Dermis blood vessel endothelial cell (primary cell): Measurements from ENCODE around the gene TPP1. TPM values are rescaled to one million over a fixed set of nuclear protein-coding genes. Genes with fewer than 3 reads are reported as not detected.

ENCODE experiments used
- DNase-seq: peaks from one replicate; pipeline ENCODE4 v3.0.0; 2010
- total RNA-seq: library from RNA; depleted of rRNA; stranded (reverse); fragments of >200 nt; gene quantifications from 2 replicates; pipeline ENCODE4 v1.2.3, GENCODE V29; 2014

TPP1 gene
- total RNA-seq, 1 donor from 2014 or later = 137 TPM

DNA sequence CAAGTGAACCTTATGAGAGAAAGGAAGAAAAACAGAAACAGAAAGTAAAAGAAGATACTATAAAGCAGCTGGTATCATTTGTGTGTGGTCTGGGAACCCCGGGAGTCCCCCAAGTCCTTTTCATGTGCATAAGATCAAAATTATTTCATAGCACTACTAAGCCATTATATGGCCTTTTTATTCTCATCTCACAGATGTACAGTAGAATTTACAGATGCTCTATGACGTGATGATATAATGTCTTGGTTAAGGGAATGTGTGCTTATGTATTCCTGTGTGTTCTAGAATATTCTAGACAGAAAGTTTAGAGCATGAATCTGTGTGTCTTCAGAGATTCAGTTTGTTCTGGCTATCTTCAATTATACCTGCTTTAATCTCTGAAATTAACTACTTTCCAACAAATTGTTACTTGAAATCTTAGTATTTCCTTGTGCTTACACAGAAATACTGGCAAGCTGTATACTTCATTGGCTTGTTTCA is 8.6 kb upstream of the TPP1 start:
- no peak for DNase-seq

DNA sequence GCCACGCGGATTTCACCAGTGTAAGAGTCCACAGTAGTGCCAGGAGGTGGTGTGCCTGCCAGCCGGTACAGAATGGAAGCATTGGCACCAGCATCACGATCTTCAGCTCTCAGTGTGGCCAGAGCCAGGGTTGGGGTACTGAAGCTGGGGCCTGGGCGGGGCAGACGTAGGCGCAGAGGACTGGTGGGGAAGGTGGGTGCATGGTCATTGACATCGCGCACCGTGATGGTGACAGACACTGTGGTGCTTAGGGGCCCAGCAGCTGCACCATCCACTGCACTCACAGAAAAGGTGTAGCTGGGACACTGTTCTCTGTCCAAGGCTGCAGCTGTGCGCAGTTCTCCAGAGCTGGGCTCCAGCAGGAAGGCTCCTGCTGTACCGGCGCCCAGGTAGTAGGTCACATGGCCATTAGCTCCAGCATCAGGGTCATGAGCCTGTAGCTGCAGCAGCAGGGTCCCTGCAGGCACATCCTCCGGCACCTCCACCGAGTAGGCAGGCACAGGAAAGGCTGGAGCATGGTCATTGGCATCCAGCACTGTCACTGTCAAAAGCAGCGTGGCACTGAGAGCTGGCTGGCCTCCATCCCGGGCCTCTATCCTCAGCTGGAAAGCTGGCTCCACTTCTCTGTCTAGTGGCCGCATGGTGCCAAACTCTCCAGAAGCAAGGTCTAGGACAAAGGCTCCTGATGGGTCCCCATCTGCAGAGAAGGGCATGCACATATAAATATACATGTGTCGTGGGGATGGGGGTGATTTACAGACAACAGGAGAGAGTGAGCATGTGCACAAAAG is 7.9 kb upstream of the TPP1 start:
- no peak for DNase-seq

DNA sequence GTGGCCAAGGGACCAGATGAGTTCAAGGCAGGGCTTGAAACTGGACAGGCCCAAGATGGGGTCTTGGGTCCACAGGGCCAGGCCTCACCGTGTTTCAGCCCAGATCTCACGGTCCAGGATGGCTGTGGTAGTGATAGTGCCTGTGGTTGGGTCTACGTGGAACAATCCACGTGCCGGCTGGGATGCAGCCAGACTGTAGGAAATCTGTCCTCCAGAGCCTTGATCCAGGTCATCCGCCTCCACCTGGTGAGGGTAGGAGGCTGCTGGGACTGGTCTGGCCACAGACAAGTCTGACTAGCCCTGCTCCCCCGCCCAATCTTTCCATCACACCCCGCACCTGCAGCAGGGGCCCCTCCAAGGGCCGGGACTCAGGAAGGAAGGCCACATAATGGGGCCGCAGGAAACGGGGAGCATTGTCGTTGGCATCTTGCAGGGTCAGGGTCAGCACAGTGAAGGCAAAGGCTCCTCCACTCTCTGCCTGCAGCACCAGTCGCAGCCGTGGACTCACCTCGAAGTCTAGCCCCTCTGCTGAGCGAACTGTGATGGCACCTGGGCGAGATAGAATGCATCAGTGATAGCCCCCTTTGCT is 6.7 kb upstream of the TPP1 start:
- DNase-seq = no peak

DNA sequence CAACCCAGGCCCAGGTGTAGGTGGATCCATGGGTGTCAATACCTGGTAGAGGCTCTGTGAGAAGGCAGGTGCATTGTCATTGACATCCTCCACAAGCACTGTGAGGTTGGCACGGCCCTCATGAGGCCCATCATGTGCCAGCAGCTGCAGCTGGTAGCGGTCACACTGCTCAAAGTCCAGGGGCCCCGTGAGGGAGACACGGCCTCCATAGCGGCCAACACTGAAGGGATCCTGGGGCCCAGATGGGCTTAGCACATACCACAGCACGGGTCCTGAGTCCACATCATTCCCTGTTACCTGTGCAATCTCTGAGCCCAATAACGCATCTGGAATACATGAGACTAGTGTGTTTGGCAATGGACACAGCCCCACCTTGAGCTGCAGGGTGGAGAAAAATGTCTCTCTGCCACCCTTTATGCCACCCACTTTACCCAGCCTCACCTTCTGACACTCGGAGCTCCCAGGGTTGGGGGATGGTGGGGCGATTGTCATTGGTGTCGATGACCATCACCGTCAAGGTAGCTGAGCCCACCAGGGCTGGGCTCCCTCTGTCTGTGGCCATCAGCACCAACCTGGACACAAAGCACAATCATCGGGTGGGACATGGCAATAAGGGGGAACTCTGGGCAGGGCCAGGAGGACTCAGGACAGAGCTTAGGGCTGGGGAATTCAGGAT is 6.1 kb upstream of the TPP1 start:
- no peak for DNase-seq

DNA sequence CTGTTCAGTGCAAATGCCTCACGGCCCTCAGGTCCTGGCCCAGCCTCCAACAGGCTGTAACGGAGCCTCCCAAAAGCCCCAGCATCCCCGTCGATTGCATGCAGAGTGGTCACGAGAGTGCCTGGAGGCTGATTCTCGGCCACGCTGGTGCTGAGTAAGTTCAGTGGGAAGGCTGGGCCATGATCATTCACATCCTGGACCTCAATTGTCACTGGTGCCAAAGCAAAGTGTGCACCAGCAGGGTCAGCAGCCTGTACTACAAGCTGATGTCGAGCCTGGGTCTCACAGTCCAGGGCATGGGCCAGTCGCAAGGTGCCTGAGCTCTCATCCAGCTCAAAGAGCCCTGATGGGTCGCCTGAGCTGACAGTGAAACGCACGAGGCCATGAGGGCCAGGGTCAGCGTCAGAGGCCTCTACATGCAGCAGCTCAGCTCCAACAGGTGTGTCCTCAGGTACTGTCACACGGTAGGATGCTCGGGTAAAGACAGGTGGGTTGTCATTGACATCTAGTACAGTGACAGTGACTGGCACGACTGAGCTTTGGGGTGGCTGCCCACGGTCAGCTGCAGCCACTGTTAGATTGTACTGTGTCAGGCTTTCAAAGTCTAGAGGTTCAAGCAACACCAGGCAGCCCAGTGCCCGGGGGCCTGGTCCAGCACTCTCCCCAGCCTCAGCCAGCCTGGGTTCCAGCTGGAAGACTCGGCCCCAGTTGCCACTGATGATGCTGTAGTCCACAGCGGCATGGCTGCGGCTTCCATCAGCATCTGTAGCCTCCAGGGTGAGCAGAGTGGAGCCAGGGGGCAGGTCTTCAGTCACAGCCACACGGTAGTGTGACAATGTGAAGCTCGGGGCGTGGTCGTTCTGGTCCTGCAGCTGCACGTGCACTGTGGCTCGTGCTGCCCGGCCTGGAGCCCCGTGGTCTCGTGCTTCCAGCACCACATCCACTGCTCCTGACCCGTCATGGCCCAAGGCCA is 4.5 kb upstream of the TPP1 start:
- no peak for DNase-seq

DNA sequence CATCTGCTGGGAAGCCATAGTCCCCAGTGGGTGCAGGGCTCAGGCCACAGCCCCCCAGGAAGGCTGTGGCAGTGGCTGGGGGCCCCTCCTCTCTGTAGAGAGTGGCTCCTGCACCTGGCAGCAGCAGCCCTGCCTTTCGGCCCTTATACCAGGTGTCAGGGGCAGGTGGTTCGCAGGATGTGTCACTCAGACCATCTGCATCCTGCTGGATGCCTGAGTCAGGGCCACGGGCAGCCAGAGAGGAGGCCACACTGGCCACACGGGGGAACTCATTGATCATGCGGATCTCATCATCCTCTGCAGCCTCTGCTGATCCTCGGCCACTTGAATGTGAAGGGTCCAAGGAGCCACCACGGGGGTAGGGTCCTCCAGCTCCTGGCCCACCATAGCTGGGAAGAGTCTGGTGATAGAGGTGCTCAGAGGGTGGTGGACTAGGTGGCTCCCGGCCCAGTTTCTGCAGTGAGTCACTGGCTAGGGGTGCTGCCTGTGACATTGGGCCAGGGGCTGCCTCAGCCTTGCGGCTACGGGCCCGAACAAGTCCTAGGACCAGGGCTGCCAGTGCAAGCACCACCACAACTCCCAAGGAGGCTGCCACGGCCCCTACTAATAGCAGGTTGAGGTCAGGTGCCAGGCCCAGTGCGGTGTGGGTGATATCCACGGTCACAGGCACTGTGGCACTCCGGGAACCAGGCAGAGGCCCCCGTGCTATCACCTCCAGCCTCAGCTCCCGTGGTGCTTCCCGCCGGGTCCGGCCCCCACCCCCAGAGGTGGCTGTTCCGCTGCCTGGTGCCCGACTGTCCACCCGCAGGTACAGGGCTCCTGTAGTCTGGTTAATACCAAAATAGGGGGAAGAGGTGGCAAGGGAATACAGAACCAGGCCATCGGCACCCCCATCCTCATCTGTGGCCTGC is 3.3 kb upstream of the TPP1 start:
- DNase-seq = peak; percentile 77

DNA sequence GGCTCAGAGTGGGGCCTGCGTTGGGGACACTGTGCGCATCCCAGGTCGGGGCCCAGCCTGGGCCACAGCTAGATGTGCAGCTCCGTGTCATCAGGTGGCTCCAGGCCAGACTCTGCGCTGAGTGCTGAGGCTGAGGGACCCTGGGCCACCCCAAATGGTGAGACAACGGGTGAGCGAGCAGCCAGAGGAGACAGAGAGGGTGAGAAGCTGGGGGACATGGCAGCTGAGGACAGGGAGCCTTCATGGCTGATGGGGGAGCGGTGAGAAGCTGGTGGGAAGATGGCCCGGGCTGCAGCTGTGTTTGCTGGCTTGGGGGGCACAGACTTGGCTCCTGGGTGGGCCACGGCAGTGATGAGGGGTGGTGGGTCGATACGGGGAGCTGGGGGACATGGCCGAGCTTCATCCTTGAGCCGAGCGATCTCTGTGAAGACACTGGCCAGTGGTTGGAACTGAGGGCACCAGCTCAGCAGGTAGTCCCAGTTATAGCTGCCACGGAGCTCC is 2.5 kb upstream of the TPP1 start:
- DNase-seq = no peak

DNA sequence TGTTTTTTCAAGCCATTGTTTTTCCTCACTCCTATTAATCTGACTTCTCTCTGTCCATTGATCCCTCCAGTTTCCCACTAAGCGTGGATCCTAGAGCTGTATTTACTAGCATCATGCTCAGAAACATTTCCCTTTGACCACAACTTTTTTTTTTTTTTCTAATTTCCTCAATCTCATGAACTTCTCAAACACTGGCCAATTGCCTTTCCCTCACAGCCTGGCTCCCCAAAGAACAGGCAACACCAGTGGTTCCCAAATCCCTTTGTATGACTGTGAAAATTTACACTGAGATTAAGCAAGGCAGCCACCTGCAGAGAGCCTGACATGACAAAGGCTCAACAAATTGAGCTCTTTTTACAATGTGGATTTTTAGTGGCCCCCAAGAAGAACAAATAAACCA is 1.4 kb upstream of the TPP1 start:
- no peak for DNase-seq

DNA sequence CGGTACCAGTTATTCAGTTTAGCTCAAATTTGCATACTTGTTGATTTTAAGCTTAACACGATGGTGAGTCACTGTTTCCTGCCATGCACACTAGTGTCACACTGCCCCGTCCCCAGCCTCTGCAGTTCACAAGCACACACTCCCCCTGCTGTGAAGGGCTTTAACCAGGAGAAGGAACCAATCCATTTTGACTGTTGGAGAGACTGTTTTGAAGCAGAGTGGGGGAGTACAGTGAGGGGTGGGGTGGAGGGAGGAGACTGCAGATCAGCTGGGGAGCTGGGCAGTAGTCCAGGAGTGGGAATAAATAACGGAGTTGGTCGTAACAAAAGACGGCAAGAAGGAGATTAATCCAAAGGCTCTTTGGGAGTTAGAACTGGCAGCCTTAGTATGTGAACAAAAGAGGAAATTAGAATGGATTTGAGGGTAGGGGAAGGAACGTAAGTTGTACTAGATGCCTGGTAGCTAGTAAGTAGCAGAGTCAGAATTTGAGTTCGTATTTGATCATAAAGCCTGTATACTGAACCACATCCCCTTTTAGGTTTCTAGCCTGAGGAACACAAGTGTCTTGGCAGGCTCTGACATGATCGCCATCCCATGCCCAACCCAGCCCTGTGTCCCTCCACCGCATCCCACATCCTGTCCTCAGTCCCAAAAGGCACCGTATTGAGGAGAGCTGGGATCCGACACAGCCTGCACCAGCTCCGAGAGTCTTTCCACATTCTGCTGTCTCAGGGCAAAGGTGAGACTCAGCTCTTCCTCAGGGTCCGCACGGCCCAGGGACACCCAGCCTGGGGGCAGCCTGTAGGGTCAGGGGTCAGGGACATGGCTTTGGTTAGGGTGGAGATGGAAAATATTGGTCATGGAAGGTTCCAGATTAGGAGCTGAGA is 862 bp downstream of the TPP1 start:
- peak; percentile 91 for DNase-seq

DNA sequence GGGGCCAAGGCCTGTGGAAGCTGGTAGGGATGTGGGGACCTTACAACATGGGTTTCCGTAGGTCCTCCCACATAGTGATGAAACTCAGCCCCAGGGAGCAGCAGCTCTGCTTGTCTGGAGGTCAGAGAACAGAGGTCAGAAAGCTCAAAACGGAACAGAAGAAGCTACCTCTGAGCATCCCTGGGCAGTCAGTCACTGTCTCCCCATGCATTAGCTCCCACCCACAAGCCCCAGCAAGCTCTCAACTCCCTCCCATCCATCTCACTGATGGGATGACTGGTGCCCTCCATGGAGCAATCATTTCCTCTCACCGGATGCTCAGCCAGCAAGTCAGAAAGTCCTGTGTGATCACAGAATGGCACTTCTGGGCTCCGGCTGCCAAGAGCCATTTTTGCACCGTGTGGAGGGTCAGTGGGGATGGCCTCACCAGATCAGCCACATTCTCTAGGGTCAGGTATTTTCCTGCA is 1.9 kb downstream of the TPP1 start:
- DNase-seq = peak; percentile 65

DNA sequence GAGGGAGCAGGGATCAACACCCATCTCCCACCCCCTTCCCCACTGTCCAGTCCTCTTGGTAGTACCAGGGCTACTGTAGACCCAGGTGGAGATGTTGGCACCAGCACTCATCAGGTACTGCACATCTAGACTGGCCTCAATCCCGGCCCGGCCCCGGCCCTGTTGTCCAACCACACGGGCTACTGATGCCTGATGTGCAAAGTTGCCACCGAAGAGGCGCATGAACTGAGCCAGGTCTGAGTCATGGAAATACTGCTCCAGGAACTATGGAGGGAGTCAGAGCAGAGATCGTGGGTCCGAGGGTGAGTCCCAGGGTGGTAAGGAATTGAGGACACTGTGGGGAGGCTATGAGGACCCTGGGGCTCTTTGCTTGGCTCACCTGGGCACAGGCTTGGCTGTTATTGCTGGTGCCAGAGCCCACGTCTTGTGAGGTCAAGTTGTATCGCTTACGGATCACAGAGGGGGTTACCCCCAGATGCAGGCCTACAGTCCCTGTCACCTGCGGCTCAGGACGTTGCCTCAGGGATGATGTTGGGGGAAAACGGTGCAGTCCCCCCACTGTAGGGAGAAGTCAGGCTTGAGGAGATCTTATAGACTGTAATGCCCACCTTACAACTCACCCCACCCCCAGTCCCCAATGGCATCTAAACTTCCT is 2.5 kb downstream of the TPP1 start:
- no peak for DNase-seq

DNA sequence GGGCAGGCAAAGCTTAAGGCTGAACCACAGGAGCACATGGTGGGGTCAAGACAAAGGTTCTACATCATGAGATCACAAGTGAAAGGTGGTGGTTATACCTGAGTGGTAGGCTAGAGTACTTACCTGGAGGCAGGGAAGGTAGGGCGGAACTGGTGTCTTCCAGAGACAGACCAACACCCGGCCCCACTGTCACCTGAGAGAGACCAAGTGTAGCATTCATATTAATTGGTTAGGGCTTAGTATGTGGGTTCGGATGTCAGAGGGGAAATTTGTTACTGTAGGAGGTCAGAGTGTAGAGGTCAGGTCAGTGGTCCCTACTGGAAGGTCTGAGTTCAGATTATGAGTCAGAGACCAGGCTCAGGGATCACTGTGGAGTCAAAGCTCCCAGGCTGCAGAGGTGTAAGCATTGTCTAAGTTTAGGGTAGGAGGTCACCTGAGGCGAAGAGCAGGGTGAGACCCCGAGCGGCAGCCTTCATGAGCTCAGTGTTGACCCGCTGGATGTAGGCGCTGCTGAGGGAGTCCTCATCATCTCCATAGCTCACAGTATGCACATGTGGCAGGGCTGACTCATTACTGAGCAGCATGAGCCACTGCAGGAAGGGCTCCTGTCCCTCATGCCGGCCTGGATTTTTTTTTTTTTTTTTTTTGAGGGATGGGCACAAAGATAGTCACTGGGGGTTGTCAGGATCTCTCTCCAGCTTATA is 3.2 kb downstream of the TPP1 start:
- peak; percentile 22 for DNase-seq

DNA sequence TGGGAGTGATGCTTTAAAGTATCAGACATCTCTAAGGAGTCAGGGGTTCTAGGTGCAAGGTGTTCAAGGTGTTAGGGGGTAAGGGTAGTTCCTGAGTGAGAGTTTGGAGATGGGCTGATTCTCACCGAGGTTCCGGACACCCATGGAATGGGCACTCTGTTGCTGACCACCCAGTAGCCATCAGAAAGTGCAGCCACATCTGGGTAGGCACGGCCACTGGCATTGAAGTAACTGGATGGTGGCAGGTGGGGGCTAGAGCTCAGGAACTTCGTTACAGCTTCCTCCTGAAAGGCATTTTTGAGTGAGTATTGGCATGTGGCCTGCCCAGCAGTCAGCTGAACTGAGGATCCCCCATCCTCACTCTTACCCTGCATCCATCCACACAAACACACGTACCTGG is 4.2 kb downstream of the TPP1 start:
- DNase-seq = no peak

DNA sequence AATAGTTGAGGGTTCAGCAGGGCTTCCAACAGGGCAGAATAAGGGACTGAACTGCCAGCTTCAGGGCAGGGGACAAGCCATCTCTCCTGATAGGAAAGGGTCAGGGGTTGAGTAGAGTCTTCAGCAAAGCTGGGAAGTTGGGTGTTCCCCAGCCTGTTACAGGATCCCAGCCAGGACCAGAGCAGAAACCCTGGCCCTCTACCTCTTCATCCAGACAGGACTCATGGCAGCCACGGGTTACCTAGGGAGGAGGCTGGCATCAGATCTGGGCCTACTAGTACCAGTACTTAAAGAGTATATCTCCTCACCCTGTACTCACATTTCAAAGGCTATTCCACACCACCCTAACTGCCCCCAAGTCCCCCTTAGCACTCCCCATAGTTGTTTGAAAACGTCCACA is 4.8 kb downstream of the TPP1 start:
- DNase-seq = no peak

DNA sequence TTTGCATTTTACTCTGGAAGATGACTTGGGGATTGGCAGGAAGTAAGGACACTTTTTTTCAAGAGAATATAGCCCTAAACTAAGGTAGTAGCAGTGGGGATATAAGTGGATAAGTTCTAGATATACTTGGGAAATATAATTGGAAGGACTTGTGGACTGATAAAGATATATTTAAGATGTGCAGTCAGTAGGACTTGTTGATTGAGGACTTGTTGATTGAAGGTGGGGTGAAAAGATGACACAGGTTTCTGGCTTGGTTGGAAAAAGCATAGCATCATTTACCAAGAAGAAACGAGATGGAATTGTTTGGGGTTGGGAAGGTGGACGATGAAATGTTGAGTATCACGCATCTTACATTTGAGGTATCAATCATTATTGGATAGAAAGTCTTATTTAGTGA is 5.7 kb downstream of the TPP1 start:
- no peak for DNase-seq

DNA sequence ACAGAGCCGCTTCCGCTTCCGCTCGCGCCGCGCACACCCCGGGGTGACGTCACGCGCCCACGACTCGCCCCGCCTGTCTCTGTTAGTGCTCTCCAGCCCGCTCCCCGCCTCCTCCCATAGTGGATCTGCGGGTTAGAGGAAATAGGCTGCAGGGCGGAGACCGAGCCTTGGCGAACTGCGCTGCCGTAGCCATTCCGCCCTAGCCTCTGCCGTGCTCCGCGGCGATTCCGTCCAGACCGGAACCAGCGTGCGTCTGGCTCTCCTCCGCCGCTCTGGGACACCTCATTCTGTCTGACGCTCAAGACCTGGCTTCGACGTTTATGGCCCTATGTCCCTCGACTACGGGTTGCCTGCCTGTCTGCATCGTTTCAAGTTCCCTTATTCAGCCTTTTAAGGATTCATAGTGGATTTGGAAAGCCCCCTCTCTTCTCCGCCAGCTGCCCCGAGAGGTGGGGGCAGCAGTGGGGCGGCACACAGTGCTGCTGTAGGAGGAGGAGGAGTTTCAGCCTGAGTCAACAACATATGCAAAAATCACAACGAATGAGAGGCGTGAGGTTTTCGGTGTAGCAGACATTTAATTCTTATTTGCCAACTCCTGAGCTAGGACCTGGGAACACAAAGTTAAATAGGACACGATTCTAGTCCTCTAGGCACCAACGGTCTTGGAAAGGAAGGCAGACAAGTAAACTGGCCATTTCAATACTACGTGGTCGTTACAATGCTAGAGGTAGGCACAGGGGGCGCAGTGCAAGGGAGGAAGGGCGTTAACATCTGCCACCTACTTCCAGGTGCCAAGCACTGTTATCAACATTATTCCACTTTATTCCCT is 6.8 kb downstream of the TPP1 start, which contains the start of gene TAF10:
Gene TAF10 (minus strand): TSS at position 4 of the 829 bp plus-strand sequence. CDS start 27 bp downstream, outside the sequence.
- peak; percentile 98 for DNase-seq

DNA sequence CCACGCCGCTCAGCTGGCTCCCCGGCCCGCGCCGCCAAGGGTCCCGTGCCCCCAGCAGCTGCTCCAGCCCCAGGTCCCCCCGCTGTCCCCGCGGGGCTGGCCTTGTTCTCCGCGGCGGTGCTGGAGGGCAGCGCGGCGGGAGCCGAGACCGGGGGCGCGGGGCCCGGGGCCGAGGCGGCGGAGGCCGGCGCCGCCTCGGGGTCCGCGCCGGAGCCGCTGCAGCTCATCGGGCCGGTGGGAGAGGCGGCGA is 7.3 kb downstream of the TPP1 start:
- DNase-seq = no peak
